HG02588 (cell line): ENCODE measurements around the gene CLRN2.
A peak's percentile ranks its signal among the peaks of the same experiment; 100 is the strongest.
"Not testable (repeated sequence)": the region's sequence is repeated elsewhere in the genome, so short reads cannot be mapped to it uniquely, and the experiment has no call there.

Source experiments
- ATAC-seq: cut with Tn5 transposase; IDR thresholded peaks from one replicate; pipeline ENCODE4 v1.9.1; 2021; ENCODE audit warnings: mild to moderate bottlenecking, moderate library complexity; ENCODE audit not compliant: unreplicated experiment

Gene CLRN2

GRCh38 chr4:17502756-17503155, 12.2 kb upstream of the CLRN2 start:
- ATAC-seq, result no peak

DNA sequence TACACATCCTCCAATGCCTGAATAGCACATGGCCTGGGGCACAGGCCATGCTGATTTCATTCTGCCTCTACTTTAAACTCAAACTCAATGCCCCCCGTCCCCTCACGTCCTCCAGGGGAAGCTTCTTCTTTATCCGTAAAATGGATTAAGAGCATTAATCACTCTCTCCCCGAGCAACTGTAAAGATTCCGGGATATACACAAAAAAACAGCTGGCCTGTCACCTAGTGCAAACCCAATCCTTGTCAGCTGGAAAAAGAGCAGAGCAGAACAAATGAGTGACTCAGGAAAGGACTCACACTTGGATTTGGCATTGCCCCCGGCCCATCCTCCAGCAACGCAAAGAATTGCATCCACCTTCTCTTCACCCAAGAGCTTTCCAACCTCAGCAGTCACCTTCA, 10.9 kb upstream of the CLRN2 start:
- ATAC-seq, result no peak

DNA sequence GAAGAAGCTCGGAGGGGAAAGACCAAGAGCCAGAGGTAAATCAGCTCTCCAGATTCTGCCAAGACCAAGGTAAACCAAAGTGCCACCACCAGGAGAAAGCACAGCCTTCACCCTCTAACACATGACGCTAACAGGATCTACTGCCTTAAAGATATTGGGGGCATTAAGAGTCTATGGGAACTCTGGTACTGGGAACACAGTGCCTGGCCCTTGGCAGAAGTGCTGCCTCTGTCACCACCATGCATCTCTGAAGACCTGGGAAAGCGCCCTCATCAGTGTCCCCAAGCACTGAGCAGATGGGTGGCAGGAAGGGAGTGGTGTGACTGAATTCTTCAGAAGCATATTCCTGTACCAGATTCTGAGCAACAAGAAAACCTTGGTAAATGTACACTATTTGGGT, 4.4 kb upstream of the CLRN2 start:
- no peak for ATAC-seq

- no peak for ATAC-seq
Measured at GRCh38 chr4:17511051-17511450, 3.9 kb upstream of the CLRN2 start.

DNA sequence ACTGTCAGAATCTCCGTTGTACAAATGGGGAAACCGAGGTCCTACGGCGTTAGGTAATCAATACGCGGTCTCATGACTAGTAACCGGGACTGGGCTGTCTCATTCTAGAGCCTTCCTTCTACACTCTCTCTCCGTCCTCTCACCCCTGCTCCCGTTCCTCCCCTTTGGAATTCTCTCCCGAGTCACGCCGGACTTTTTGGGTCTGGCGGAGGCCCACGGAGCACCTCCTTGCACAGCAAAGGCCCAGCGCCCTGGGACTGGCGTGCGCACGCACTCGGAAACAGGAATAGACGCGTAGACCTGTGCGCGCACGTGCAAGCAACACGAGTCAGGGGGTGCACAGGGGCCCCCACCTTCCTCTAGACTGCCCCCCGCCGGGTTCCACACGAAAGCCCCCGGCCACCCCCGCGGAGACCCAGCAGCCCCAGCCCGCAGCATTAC, 3.4 kb upstream of the CLRN2 start:
- ATAC-seq, result peak; percentile 47

DNA sequence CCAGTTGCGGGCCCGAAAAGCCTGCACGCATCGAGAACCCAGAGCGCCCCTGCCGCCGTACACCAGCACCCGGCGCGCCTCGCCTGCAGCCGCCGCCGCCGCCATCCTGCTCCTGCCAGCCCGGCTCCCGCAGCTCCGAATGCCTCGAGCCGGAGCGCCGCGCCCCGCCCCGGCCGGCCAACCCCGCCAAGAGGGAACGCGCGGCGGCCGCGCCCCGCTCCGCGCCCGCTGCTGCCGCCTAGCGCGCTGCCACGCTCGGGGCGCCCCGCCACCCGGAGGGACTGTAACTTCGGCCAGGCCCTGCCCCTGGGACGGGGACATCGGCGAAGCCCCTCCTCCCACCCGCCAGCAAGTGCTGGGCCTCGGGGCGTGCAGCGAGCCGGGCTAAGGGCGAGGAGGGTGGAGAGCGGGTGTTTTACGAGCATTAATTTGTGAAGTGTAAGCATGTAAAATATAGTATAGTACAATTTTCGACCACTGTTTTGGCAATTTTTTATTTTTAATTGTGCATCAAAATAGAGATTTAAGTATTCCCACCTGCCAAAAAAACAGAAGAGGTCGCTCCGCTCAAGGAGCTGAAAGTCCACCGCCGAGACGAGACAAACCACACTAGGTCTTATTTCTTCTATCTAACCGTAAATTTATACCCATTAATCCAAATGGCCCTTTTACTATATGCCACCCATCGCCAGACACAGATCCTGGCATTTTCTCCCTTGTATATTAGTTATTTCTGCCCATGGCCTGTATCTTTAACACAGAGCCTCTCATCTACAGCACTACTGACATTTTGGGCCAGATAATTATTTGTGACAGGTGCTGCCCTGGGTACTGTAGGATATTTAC, 2.8 kb upstream of the CLRN2 start, which contains the start of gene QDPR:
TSS of gene QDPR (minus strand) at position 141 of the 846 bp plus-strand sequence. CDS start at position 105, 36 bp downstream.
- ATAC-seq, result peak; percentile 98

GRCh38 chr4:17512973-17513665, 1.8 kb upstream of the CLRN2 start:
- ATAC-seq, result no peak

GRCh38 chr4:17515445-17516407, 761 bp downstream of the CLRN2 start:
- ATAC-seq, result no peak

GRCh38 chr4:17516980-17517379, 2.0 kb downstream of the CLRN2 start:
- ATAC-seq, result no peak

DNA sequence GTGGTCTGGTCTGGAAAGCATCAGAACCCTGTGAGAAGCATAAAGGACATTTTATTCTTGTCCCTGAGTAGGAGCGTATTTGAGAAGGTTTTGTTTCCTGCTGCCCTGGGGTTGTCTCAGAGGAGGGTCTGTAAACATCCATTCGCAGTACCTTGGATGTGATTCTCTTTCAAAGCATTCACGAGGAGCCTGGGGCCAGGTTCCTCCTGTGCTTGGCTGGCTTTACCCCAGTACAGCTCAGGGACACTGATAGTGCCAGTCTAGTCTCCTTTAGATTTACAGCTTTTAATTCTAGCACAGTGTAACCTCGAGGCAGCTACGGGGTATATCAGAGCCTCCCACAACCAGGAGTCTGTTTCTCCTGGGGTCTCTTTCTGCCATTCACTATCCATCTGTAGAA, 2.7 kb downstream of the CLRN2 start:
- ATAC-seq, result no peak

- ATAC-seq, result no peak
Measured at GRCh38 chr4:17521595-17521994, 6.6 kb downstream of the CLRN2 start.

GRCh38 chr4:17523662-17524061, 8.7 kb downstream of the CLRN2 start:
- no peak for ATAC-seq

DNA sequence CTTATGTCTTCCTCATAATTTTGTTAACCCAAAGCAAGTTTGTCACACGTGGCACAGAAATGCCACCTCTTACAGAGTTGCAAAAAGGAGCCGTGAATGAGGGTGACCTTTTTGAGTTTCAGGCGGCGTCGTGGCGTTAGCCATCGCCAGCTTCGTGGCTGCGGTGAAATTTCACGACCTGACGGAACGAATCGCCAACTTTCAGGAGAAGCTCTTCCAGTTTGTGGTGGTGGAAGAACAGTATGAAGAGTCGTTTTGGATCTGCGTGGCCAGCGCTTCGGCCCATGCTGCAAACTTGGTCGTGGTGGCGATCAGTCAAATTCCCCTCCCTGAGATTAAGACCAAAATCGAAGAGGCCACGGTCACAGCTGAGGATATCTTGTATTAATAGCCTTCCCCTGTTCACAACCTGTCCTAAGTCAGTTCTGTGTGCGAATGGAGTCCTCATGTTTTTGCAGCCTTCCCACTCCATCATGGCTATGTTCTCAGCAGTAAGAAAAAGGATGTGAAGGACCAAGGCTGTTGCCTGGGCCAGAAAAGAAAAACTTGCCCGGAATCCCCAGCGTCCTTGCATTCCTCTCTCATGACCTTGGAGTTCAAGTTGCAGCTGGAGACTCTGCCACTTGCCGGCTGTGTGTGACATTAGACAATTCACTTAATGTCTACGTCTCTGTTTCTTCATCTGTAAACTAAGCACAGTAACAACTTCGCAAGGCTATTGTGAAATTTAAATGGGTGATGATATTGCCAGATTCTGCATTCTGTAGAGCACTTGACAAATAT, 11.9 kb downstream of the CLRN2 start:
- ATAC-seq, result no peak

GRCh38 chr4:17528551-17529165, 13.7 kb downstream of the CLRN2 start:
- no peak for ATAC-seq

GRCh38 chr4:17531538-17532285, 16.7 kb downstream of the CLRN2 start:
- no peak for ATAC-seq

- ATAC-seq, result no peak
Measured at GRCh38 chr4:17534705-17535104, 19.7 kb downstream of the CLRN2 start.

- ATAC-seq, result no peak
Measured at GRCh38 chr4:17535242-17535641, 20.3 kb downstream of the CLRN2 start.

DNA sequence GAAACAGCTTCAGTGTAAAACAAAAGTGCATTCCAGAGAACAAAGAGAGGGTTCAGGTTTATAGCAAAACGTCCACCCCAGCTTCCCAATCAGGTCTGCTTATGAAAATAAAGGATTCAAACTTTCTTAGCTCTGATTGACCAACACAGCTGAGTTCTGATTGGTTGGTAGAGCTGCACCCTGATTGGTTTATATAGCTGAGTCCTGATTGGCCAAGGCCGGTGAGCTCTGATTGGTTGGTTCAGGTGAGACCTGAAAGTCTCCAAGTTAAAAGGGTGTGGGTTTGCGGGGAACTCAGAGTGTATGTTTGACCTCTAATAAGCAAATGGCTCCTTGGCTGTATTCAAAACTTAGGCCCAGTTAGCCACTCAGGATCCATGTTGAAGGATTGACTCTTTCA, 20.9 kb downstream of the CLRN2 start:
- ATAC-seq, result no peak

DNA sequence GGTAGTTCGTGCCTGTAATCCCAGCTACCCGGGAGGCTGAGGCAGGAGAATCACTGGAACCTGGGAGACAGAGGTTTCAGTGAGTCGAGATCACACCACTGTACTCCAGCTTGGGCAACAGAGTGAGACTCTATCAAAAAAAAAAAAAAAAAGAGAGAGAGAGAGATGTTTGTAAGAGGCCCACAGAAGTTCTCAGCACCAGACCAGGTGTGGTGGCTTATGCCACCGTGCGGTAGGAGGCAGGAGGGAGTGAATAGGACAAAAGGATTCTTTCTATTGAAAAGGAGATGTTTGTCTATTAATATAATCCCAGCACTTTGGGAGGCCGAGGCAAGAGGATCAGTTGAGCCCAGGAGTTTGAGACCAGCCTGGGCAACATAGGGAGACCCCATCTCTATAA, 22.1 kb downstream of the CLRN2 start:
- ATAC-seq, result not testable (repeated sequence)
